Endodermal cell (in vitro differentiated cells): ENCODE results near the gene VPS33A. TPM values are rescaled to one million over a fixed set of nuclear protein-coding genes. Genes with fewer than 3 reads are reported as not detected.

Source experiments
- DNase-seq: peaks from one replicate; pipeline ENCODE4 v3.0.0-alpha.2; 2017
- H3K27ac ChIP-seq: 2 replicates; pipeline ENCODE4 v1.5.1; 2013; ENCODE audit warnings: mild to moderate bottlenecking, low read depth, low read length, moderate library complexity
- H3K27me3 ChIP-seq: 2 replicates; pipeline ENCODE4 v1.6.1; 2013; ENCODE audit warnings: mild to moderate bottlenecking, low read length, moderate library complexity; ENCODE audit not compliant: insufficient read depth, control insufficient read depth, poor library complexity, severe bottlenecking
- H3K36me3 ChIP-seq: 2 replicates; pipeline ENCODE4 v1.7.0; 2013; ENCODE audit warnings: mild to moderate bottlenecking, low read length, moderate library complexity; ENCODE audit not compliant: control insufficient read depth, insufficient read depth
- H3K4me1 ChIP-seq: one replicate; pipeline ENCODE4 v1.7.0; 2013; ENCODE audit warnings: low read length; ENCODE audit not compliant: control insufficient read depth, insufficient read depth
- H3K4me3 ChIP-seq: 2 replicates; pipeline ENCODE4 v1.5.1; 2013; ENCODE audit warnings: mild to moderate bottlenecking, low read length, moderate library complexity
- H3K9ac ChIP-seq: 2 replicates; pipeline ENCODE4 v1.6.1; 2013; ENCODE audit warnings: mild to moderate bottlenecking, low read length, moderate library complexity; ENCODE audit not compliant: poor library complexity, severe bottlenecking; ENCODE audit errors: extremely low read depth
- H3K9me3 ChIP-seq: 2 replicates; pipeline ENCODE4 v1.6.1; 2013; ENCODE audit warnings: mild to moderate bottlenecking, low read length, moderate library complexity; ENCODE audit not compliant: control insufficient read depth
- H3K27ac Mint-ChIP-seq: 2 replicates; pipeline ENCODE4 v1.8.0; 2020; ENCODE audit warnings: mixed read lengths
- H3K27me3 Mint-ChIP-seq: 2 replicates; pipeline ENCODE4 v1.8.0; 2021; ENCODE audit warnings: mild to moderate bottlenecking, mixed read lengths; ENCODE audit not compliant: insufficient read depth
- H3K36me3 Mint-ChIP-seq: 2 replicates; pipeline ENCODE4 v1.8.0; 2020; ENCODE audit warnings: low read depth, mixed read lengths
- H3K4me1 Mint-ChIP-seq: 2 replicates; pipeline ENCODE4 v1.8.0; 2020; ENCODE audit warnings: mixed read lengths
- H3K4me3 Mint-ChIP-seq: 2 replicates; pipeline ENCODE4 v1.8.0; 2020; ENCODE audit warnings: mild to moderate bottlenecking, moderate library complexity, mixed read lengths
- H3K9me3 Mint-ChIP-seq: 2 replicates; pipeline ENCODE4 v1.8.0; 2020; ENCODE audit warnings: mild to moderate bottlenecking, mixed read lengths
- CTCF ChIP-seq: fragments of 200-600 bp; sonication (generic); conservative IDR thresholded peaks from 2 replicates; pipeline ENCODE4 v1.5.0; 2021; ENCODE audit warnings: antibody characterized with exemption, mild to moderate bottlenecking
- WGBS, 2 experiments: methylation state at CpG; one replicate each; pipeline versions ENCODE4 v1.1.5 to v1.1.7; 2013; ENCODE audit warnings: missing lambda C conversion rate in 2 of 2, mixed read lengths in 1 of 2; ENCODE audit not compliant: insufficient coverage in 1 of 2, insufficient read length in 1 of 2; 5-methylcytosine and 5-hydroxymethylcytosine counted together
- total RNA-seq, 2 donors: library from RNA; stranded (reverse); fragmentation: NEBNext Ultra II Directional in 1 of 2; extraction: Animal tissue kit (Norgen Biotek cat#: 25700) in 1 of 2; gene quantifications; 2 replicates in 1 of 2; 3 replicates in 1 of 2; pipeline ENCODE4 v1.2.1, GENCODE V29; 2021

VPS33A gene
- total RNA-seq, 2 donors from 2014 or later, result 50.6 to 52.8 TPM

DNA sequence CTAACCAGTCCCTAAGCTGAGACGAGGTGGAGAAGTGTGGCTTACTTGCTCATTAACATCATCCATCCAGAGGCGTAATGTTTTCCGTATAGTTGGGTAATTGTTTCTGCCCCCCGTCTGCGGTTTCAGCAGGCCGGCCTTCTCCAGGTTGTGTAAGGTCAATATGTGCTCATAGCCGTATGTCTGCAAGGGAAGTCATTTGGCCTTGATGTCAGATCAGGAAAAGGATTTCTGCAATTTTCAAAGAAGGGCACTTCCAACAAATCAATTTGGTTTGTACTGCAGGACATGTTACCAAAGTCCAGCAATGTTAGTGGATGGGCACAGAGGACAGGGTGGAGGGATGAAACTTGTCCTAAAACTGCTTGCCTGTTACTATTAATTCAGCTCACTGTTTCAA, 30.6 kb downstream of the VPS33A start:
- H3K27ac Mint-ChIP-seq, result no peak overlapping the region
- H3K36me3 ChIP-seq, result peaks cover 77% of the 10 kb centered on the region
- no peaks in the 10 kb centered on the region for H3K4me1 ChIP-seq
- H3K4me3 ChIP-seq, result no peak overlapping the region
- H3K4me3 Mint-ChIP-seq, result no peak overlapping the region
- H3K9me3 Mint-ChIP-seq, result no peaks in the 10 kb centered on the region
- H3K9me3 ChIP-seq, result no peaks in the 10 kb centered on the region
- TF ChIP-seq CTCF, result no peak
- H3K4me1 Mint-ChIP-seq, result no peaks in the 10 kb centered on the region
- H3K27ac ChIP-seq, result no peak overlapping the region
- WGBS, 2 experiments, result 89 to 96% methylated on average over 7 of the region's 7 CpGs
- H3K27me3 ChIP-seq, result no peaks in the 10 kb centered on the region
- H3K36me3 Mint-ChIP-seq, result peaks cover 61% of the 10 kb centered on the region
- no peak for DNase-seq
- H3K9ac ChIP-seq, result no peak overlapping the region
- H3K27me3 Mint-ChIP-seq, result no peaks in the 10 kb centered on the region

- H3K27ac ChIP-seq, result no peak overlapping the region
- TF ChIP-seq CTCF, result no peak
- DNase-seq, result no peak
- Mint-ChIP-seq H3K27me3 (no peaks in the 10 kb centered on the region), H3K4me1 (no peaks in the 10 kb centered on the region), H3K27ac (no peak overlapping the region), H3K9me3 (no peaks in the 10 kb centered on the region), H3K36me3 (peaks cover 43% of the 10 kb centered on the region), H3K4me3 (no peak overlapping the region)
- WGBS, 2 experiments, result 96 to 98% methylated on average over 3 to 10 of the region's 10 CpGs
- H3K36me3 ChIP-seq, result peaks cover 59% of the 10 kb centered on the region
- H3K9ac ChIP-seq, result no peak overlapping the region
- H3K27me3 ChIP-seq, result no peaks in the 10 kb centered on the region
- H3K9me3 ChIP-seq, result no peaks in the 10 kb centered on the region
- H3K4me3 ChIP-seq, result no peak overlapping the region
- H3K4me1 ChIP-seq, result no peaks in the 10 kb centered on the region
Measured at GRCh38 chr12:122232691-122233090, 33.6 kb downstream of the VPS33A start.

GRCh38 chr12:122230798-122231197, 35.5 kb downstream of the VPS33A start:
- Histone ChIP-seq H3K27ac (no peak overlapping the region), H3K9ac (no peak overlapping the region), H3K9me3 (no peaks in the 10 kb centered on the region), H3K4me1 (no peaks in the 10 kb centered on the region), H3K36me3 (peaks cover 44% of the 10 kb centered on the region), H3K27me3 (no peaks in the 10 kb centered on the region), H3K4me3 (no peak overlapping the region)
- Mint-ChIP-seq H3K27me3 (peaks cover 3% of the 10 kb centered on the region), H3K4me1 (no peaks in the 10 kb centered on the region), H3K36me3 (peaks cover 34% of the 10 kb centered on the region), H3K4me3 (no peak overlapping the region), H3K9me3 (no peaks in the 10 kb centered on the region), H3K27ac (no peak overlapping the region)
- 83 to 95% methylated on average over 3 to 6 of the region's 6 CpGs for WGBS, 2 experiments
- no peak for DNase-seq
- TF ChIP-seq CTCF, result no peak
